GM18909 (cell line): ENCODE measurements around the gene GIPC2.
"Not testable (repeated sequence)": the region's sequence is repeated elsewhere in the genome, so short reads cannot be mapped to it uniquely, and the experiment has no call there.

Experiments
- ATAC-seq: cut with Tn5 transposase; IDR thresholded peaks from one replicate; pipeline ENCODE4 v1.9.1; 2021; ENCODE audit warnings: mild to moderate bottlenecking; ENCODE audit not compliant: unreplicated experiment, poor library complexity

The GIPC2 gene

DNA sequence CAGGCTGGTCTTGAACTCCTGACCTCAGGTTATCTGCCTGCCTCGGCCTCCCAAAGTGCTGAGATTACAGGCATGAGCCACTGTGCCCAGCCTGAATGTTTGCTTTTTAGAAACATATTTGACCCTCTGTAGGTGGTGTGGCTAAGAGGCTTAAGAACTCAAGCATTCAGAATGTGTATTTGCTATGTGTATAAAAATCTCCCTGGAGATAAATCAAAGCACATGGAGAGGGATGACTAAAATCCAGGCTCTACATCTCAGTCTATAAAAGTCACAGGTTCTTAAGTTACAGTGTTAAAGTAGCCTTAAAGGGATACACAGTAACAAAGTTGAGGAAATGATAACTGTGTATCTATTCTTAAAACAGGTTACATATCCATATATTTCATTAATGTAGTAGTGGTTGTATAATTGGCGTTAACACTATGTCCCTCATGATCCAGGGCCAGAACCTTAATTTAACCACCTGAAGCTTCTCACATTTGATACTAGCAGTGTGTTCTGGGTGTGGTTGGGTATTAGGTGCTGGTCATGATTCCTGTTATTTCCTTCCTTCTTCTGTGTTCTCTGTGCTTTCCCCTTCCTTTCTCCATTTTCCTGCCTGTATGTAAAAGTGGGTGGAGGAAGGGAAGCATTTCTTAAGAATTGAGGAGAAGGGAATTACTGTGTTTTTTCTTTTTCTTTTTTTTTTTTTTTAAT lies 16.2 kb downstream of the GIPC2 start:
- no peak for ATAC-seq

DNA sequence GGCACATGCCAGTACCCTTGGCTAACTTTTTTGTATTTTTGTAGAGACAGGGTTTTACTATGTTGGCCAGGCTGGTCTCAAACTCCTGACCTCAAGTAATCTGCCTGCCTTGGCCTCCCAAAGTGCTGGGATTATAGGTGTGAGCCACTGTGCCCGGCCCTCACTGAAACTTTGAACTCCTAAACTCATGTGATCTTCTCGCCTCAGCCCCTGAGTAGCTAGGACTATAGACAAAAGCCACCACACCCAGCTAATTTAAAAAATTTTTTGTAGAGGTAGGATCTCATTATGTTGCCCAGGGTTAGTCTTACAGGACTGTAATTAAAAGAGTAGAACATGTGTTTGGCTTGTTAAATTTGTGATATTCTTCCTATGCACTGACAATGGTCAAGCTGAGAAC lies 19.1 kb downstream of the GIPC2 start:
- not testable (repeated sequence) for ATAC-seq

DNA sequence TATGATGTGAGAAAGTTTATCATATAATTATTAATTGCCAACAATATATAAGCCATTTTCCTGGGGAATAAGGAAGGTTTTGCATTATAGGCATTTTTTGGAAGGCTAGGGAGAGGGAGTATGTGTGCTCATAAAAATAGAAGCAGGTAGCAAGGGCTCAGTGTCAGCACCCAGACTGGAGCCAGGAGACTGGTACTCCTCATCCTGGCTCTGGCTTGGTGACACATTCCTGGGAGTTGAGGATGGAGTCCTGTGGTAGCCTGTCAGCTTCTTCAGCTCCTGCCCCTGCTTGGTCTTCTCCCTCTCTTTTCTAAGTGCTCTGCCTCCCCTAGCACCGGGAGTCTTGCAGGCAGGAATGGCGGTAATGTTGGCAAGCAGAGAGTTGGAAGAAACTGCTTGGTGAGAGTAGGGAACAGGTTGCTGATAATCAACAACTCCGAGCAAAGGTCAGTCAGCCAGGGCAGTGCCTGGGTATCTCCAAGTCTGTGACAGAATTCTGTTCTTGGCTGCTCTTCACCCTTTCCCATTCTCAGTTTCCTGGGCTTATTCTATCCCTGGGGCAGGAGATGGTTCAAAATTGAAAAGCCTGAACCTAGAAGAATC lies 23.0 kb downstream of the GIPC2 start:
- no peak for ATAC-seq

DNA sequence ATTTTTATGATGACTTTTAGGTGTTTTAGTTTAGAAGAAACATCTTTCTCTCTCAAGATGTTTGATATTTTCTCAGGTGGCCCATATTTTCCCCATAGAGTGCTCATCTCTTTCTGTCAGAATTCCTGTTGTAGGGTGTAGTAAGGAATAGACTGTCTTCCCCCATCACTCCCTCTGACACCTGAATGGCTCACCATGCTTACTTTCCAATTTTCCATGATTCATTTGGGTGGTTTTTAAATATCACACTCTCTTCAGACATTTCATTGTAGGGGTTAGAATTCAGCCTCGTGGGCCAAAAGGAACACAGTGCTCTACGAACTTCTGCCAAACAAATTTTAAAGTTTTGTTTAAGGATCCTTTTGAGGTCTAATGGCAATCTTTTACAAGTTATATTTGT lies 24.0 kb downstream of the GIPC2 start:
- no peak for ATAC-seq

DNA sequence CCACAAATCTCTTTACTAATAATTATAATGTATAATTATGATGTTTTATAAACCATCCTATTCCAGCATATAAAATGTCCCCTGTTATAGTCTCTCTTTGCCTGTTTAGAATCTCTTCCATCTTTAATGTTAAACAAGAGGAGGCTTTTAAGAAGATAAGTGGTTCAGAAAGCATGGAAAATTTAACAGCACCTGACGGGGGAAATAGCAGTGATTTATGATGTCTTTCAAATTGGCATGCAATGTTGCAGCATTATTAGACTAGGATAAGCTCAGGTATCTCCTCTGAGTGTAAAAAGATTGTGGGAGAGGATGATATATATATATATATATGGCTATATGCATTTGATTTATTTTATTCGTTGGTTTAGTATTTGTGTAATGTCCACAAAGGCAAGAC lies 24.4 kb downstream of the GIPC2 start:
- ATAC-seq, result no peak

DNA sequence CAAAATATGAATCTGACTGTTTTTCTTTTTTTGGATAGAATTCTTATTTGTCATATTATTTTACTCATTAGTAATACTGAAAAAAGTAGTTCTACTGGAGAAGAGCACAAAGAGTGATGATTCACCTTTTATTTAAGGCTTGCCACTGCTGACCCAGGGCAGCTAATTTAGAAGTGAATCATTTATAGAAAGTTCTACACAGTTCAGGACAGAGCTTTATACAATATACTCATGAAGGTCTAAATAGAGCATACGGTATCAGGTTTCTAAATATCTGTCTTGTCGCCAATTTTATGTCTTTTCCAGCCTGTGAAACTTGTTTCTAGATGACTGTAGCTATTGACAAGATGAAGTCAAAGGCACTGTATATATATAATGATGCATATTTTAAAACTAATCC lies 25.0 kb downstream of the GIPC2 start:
- ATAC-seq, result no peak

DNA sequence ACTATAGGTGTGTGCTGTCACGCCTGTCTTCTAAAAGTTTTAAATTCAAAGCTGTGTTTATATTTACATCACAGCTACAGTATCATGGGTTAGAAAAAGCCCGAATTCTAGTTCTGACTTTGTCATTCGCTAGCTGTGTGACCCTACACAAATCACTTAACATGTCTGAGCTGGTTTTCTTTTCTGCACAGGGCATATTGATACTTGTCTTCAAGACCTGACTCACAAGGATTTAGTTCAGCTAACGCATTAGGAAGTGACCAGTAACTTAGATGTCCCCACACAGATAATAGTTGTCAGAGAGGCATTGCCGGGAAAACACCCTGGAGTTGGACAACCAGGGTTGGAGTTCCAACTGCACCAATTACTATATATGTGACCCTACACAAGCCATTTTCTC lies 25.9 kb downstream of the GIPC2 start:
- no peak for ATAC-seq

DNA sequence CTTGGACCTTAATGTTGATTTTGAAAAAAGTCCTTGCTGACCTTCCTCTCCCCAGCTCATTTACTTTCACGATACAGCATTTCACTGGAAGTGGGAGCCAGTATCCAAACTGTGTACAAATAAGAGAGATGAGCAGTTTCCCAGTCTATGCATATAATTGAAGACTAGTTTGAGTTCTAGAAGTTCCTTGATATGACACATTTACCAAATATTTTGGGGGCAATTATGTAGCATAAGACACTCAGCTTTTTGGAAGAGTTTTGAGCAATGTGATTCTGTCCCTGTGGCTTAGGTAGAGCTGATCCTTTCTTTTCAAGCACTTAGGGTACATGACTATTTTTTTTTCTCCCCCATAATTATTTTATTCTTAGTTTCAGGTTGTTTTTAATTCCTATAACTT lies 26.4 kb downstream of the GIPC2 start:
- no peak for ATAC-seq

DNA sequence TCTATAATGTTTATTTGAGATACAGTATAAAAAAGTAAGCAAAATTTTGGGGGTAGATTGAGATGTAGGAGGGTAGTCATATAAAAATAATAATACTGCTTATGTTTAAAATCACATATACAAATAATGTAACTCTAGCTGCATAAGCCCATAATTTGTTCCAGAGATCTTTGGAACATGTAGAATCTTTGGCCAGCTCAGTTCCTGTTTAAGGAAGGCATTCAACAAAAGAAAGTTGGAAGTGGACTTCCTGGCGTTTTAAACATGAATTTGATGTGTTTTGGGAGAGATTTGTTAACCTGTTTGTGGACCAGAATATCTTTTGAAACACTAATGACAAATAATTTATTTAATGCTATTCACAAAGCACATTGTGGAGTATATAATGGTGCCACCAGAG lies 27.7 kb downstream of the GIPC2 start:
- no peak for ATAC-seq

DNA sequence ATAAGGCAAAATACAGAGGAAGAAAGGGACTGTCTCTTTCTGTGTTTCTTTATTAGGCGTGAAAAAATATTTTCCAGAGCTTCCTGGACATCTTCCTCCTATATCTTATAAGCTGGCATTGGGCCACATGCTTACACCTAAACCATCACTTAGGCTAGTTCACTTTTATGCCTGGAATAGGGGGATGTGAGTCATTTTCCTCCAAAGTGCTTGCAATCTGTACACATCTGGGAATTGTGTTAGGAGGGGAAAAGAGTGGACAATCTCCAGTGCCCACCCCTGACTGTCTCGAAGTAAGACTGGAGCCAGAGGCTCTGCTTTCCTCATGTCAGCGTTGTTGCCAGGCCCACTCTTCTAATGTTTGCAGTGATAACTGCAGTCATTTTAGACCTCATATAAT lies 29.9 kb downstream of the GIPC2 start:
- no peak for ATAC-seq

DNA sequence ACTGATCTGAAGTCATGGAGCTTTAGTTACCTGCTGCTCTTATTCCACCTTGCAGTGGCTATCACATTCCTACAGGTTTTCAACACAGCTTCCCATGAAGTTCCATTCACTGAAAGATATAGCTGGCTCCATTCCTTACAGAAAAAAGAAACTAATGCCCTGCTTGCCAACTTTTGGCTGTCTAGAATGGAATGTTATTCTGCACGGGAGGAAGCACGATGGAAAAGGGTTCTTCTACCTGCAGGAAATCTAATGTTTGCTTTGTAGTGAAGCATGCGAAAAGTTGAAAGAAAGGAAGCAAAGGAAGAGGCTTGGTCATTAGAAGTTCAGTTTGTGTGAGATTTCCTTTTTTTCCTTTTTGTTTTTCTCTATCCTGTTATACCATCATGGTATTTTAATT lies 32.6 kb downstream of the GIPC2 start:
- ATAC-seq, result no peak

DNA sequence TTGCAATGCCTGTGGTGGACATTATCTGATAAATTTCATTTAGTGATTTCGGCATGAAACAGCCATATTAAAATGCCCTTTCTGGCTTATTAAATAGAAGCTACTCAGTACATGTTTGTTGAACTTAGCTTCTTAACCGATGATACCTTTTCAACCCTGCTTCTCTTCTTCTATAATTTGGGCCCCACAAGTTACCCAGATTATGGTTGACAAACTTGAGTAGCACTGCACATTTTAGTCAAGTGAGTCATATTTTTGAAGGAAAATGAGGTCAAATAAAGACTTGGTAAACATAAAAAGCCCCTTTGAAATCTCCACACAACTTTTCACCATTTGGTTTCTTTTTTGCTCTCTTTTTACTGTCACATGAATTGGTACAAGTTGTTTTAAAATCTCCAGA lies 33.8 kb downstream of the GIPC2 start:
- no peak for ATAC-seq

DNA sequence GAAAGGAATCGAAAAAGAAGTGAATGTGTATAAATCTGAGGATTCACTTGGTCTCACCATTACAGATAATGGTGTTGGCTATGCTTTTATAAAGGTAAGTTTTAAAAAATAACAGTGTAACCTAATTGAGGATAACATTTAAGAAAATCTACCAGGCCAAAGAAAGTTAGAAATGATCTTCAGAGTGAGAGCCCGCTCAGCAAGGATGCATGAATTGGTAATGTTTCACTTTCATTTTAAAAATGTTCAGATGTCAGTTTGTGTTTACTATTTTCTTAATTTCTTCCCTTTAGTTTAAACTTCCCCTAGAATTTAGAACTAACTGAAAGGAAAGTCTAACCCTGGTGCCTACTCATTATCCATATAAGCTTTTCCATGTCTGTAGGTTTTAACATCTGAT lies 35.0 kb downstream of the GIPC2 start:
- ATAC-seq, result no peak

DNA sequence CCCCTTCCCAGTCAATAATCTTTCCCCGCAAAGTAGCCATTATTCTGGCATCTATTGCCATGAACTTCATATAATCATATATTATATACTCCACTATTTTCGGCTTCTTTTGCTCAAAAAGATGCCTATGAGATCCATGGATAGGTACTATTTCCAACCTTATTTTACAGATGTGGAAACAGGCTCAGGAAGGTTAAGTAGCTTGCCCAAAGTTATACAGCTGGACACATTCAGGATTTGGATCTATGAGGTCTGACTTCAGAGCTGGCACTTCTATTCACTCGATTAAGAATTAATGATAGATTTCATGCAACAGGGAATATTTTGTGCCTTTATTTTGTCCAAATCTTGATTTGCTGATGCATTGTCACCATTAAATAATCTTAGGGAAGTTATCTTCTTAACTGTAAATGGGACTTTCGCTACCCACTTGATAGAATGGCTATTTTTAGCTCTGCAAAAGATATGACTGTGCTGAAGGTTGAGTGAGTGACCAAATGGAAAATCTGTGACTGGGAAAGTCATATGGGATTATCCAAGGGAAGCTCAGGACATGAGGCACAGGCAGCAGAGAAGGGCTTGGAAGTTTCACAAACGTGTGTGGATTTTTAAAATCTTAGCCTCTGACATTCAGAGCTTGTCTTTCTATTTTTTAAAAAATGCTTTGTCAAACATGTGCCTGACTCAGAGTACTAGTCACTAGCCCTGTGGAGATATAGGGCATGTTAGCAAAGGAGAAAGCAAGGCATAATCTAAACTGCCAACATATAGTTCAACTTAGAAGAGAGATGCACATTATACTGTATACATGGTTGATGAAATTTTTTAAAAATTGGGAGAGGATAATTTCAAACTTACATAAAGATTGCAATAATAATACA lies 36.5 kb downstream of the GIPC2 start:
- ATAC-seq, result no peak

DNA sequence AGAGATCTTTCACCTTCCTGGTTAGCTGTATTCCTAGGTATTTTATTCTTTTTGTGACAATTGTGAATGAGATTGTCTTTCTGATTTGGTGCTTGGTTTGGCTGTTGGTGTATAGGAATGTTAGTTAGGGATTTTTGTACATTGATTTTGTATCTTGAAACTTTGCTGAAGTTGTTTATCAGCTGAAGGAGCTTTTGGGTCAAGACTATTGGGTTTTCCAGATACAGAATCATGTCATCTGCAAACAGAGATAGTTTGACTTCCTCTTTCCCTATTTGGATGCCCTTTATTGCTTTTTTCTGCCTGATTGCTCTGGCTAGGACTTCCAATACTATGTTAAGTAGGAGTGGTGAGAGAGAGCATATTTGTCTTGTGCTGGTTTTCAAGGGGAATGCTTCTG lies 38.9 kb downstream of the GIPC2 start:
- not testable (repeated sequence) for ATAC-seq

DNA sequence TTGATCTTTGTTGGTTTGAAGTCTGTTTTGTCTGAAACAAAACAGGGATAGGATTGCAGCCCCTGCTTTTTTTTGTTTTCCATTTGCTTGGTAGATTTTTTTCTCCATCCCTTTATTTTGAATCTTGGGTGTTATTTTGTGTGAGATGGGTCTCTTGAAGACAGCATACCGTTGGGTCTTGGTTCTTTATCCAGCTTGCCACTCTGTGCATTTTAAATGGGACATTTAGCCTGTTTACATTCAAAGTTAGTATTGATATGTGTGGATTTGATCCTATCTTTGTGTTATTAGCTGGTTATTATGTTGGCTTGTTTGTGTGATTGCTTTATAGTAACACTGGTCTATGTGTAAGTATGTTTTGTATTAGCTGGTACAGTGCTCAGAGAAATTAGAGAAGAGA lies 40.9 kb downstream of the GIPC2 start:
- ATAC-seq, result no peak

DNA sequence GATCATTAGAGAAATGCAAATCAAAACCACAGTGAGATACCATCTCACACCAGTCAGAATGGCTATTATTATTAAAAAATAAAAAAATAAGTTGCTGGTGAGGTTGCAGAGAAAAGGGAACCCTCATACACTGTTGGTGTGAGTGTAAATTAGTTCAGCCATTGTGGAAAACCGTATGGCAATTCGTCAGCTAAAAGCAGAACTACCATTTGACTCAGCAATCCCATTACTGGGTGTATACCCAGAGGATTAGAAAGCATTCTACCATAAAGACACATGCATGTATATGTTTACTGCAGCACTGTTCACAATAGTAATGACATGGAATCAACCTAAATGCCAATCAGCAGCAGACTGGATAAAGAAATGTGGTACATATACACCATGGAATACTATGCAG lies 42.2 kb downstream of the GIPC2 start:
- peak; percentile 76 for ATAC-seq

DNA sequence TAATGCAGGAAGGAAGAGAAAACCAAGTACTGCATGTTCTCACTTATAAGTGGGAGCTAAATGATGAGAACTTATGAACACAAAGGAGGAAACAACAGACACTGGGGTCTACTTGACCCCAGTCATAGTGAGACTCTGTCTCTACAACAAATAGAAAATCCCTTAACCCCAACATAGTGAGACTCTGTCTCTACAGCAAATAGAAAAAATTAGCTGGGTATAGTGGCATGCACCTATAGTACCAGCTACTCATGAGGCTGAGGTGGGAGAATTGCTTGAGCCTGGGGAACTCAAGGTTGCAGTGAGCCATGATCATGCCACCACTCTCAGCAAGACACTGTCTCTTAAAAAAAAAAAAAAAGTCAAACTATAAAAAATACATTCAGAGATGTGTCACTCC lies 42.7 kb downstream of the GIPC2 start:
- peak; percentile 44 for ATAC-seq

DNA sequence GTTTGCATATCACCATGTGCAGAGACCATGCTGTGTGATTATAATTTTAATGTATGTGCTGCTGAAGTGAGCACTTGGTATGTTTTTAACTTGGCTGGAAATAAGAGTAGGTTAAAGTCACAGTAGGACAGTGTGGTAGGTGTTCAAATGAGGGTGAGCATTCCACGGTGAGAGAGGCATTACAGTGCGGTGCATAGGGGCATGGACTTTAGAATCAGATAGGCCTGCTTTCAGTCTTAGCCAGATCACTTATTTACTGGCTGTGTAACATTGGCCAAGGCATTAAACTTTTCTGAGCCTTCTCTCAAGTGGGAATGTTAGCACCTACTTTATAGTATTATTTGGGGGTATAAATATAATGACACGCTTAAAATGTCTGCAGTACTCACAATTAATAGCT lies 43.2 kb downstream of the GIPC2 start:
- ATAC-seq, result no peak

DNA sequence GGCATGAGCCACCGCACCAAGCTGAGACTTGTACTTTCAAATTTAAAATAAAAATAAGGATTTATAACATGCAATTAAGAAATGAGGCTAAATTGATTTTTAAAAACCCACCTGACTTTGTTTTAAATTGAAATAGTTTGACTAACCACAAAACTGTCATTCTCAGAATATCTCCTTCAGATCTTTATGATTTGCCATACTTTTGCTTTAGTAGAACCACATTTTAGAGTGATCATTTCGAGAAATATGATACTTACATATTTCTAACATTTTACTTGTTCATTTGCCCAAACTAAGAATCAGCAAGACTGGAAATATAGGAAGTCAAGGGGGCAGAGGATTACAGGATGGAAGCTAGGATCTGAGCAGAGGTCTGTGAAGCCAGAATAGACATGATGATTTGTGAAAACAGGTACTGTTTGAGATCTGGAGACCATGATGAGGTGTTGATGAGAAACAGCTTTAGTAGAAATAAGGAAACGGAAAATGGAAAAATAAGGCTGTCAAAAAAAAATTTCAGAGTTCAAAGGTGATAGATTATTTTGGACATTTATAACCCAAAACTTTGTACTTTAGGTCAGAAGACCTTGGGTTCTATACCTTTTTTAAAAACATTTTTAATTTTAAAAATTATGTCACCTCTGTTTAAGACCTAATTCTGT lies 44.8 kb downstream of the GIPC2 start:
- ATAC-seq, result no peak

DNA sequence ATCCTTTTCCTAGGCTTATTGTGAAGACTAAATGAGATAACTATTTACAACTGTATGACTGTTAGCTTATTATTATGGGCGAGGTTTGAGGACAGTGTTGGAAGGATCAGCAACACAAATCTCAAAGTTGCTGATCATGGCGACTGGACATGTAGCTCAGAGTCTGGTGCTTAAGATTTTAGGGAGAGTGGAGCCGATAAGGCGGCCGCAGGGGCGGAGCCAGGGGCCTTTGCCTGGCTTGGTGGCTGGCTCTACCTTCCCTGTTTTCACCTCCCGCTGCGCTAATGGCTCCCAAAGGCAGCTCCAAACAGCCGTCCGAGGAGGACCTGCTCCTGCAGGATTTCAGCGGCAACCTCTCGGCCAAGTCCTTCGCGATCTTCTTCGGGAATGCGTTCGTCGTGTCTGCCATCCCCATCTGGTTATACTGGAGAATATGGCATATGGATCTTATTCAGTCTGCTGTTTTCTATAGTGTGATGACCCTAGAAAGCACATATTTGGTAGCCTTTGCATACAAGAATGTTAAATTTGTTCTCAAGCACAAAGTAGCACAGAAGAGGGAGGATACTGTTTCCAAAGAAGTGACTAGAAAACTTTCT lies 45.5 kb downstream of the GIPC2 start:
- no peak for ATAC-seq
